HEK293 (cell line): ENCODE results near the gene ANTXR2.

ENCODE experiments used
- ATF2 ChIP-seq: fragments of 450-650 bp; formaldehyde crosslinking; IDR thresholded peaks from 2 replicates; pipeline ENCODE4 v1.5.1; 2016; ENCODE audit warnings: missing biosample characterization, missing genetic modification characterization, low read depth
- EGR2 ChIP-seq: fragments of 450-650 bp; formaldehyde crosslinking; IDR thresholded peaks from 2 replicates; pipeline ENCODE4 v1.5.1; 2016; ENCODE audit warnings: low read depth, missing biosample characterization, missing genetic modification characterization
- FEZF1 ChIP-seq: fragments of 450-650 bp; formaldehyde crosslinking; IDR thresholded peaks from 2 replicates; pipeline ENCODE4 v1.5.1; 2016; ENCODE audit warnings: missing biosample characterization, missing genetic modification characterization
- GLI2 ChIP-seq: fragments of 450-650 bp; formaldehyde crosslinking; IDR thresholded peaks from 2 replicates; pipeline ENCODE4; 2017; ENCODE audit warnings: missing biosample characterization, missing genetic modification characterization, low read depth, borderline replicate concordance
- GLIS1 ChIP-seq: fragments of 450-650 bp; formaldehyde crosslinking; IDR thresholded peaks from 2 replicates; pipeline ENCODE4 v1.5.1; 2016; ENCODE audit warnings: missing biosample characterization, missing genetic modification characterization
- KLF9 ChIP-seq: fragments of 450-650 bp; formaldehyde crosslinking; IDR thresholded peaks from 2 replicates; pipeline ENCODE4 v1.5.1; 2016; ENCODE audit warnings: missing biosample characterization, missing genetic modification characterization, low read depth
- RBAK ChIP-seq: fragments of 450-650 bp; formaldehyde crosslinking; IDR thresholded peaks from 2 replicates; pipeline ENCODE4 v1.5.1; 2016; ENCODE audit warnings: missing biosample characterization, missing genetic modification characterization
- SP3 ChIP-seq: fragments of 450-650 bp; formaldehyde crosslinking; IDR thresholded peaks from 2 replicates; pipeline ENCODE4 v1.5.1; 2016; ENCODE audit warnings: missing biosample characterization, missing genetic modification characterization
- WT1 ChIP-seq: fragments of 450-650 bp; formaldehyde crosslinking; IDR thresholded peaks from 2 replicates; pipeline ENCODE4 v1.5.1; 2016; ENCODE audit warnings: missing biosample characterization, missing genetic modification characterization
- ZBTB17 ChIP-seq: fragments of 450-650 bp; formaldehyde crosslinking; IDR thresholded peaks from 2 replicates; pipeline ENCODE4 v1.5.1; 2016; ENCODE audit warnings: missing biosample characterization, missing genetic modification characterization
- ZFP3 ChIP-seq: fragments of 450-650 bp; formaldehyde crosslinking; IDR thresholded peaks from 2 replicates; pipeline ENCODE4 v1.5.1; 2016; ENCODE audit warnings: low read depth, missing biosample characterization, missing genetic modification characterization
- ZNF155 ChIP-seq: fragments of 450-650 bp; formaldehyde crosslinking; IDR thresholded peaks from 2 replicates; pipeline ENCODE4 v1.5.1; 2016; ENCODE audit warnings: missing biosample characterization, missing genetic modification characterization
- ZNF157 ChIP-seq: fragments of 450-650 bp; formaldehyde crosslinking; IDR thresholded peaks from 2 replicates; pipeline ENCODE4 v1.5.1; 2016; ENCODE audit warnings: missing biosample characterization, missing genetic modification characterization
- ZNF211 ChIP-seq: fragments of 450-650 bp; formaldehyde crosslinking; IDR thresholded peaks from 2 replicates; pipeline ENCODE4 v1.5.1; 2016; ENCODE audit warnings: low read depth, missing biosample characterization, missing genetic modification characterization
- ZNF23 ChIP-seq: fragments of 450-650 bp; formaldehyde crosslinking; IDR thresholded peaks from 2 replicates; pipeline ENCODE4 v1.5.1; 2016; ENCODE audit warnings: missing biosample characterization, missing genetic modification characterization, borderline replicate concordance
- ZNF239 ChIP-seq: fragments of 450-650 bp; formaldehyde crosslinking; IDR thresholded peaks from 2 replicates; pipeline ENCODE4 v1.5.1; 2016; ENCODE audit warnings: missing biosample characterization, missing genetic modification characterization
- ZNF248 ChIP-seq: fragments of 450-650 bp; formaldehyde crosslinking; IDR thresholded peaks from 2 replicates; pipeline ENCODE4 v1.5.1; 2017; ENCODE audit warnings: missing biosample characterization, missing genetic modification characterization
- ZNF292 ChIP-seq: fragments of 450-650 bp; formaldehyde crosslinking; IDR thresholded peaks from 2 replicates; pipeline ENCODE4 v1.5.1; 2016; ENCODE audit warnings: low read depth, missing biosample characterization, missing genetic modification characterization, borderline replicate concordance
- ZNF311 ChIP-seq: fragments of 450-650 bp; formaldehyde crosslinking; IDR thresholded peaks from 2 replicates; pipeline ENCODE4 v1.5.1; 2017; ENCODE audit warnings: missing biosample characterization, missing genetic modification characterization, borderline replicate concordance
- ZNF324 ChIP-seq: fragments of 450-650 bp; formaldehyde crosslinking; IDR thresholded peaks from 2 replicates; pipeline ENCODE4 v1.5.1; 2016; ENCODE audit warnings: missing biosample characterization, missing genetic modification characterization
- ZNF416 ChIP-seq: fragments of 450-650 bp; formaldehyde crosslinking; IDR thresholded peaks from 2 replicates; pipeline ENCODE4 v1.5.1; 2016; ENCODE audit warnings: missing biosample characterization, missing genetic modification characterization
- ZNF48 ChIP-seq: fragments of 450-650 bp; formaldehyde crosslinking; IDR thresholded peaks from 2 replicates; pipeline ENCODE4 v1.5.1; 2016; ENCODE audit warnings: missing biosample characterization, missing genetic modification characterization
- ZNF544 ChIP-seq: fragments of 450-650 bp; formaldehyde crosslinking; IDR thresholded peaks from 2 replicates; pipeline ENCODE4 v1.5.0; 2017; ENCODE audit warnings: missing biosample characterization, missing genetic modification characterization
- ZNF629 ChIP-seq: fragments of 450-650 bp; formaldehyde crosslinking; IDR thresholded peaks from 2 replicates; pipeline ENCODE4 v1.5.1; 2017; ENCODE audit warnings: missing biosample characterization, missing genetic modification characterization
- ZNF639 ChIP-seq: fragments of 450-650 bp; formaldehyde crosslinking; IDR thresholded peaks from 2 replicates; pipeline ENCODE4 v1.5.1; 2016; ENCODE audit warnings: missing biosample characterization, missing genetic modification characterization
- ZNF670 ChIP-seq: fragments of 450-650 bp; formaldehyde crosslinking; IDR thresholded peaks from 2 replicates; pipeline ENCODE4 v1.5.1; 2016; ENCODE audit warnings: missing biosample characterization, missing genetic modification characterization, low read depth
- ZNF830 ChIP-seq: fragments of 450-650 bp; IDR thresholded peaks from 2 replicates; pipeline ENCODE4 v1.5.0; 2018; ENCODE audit warnings: missing biosample characterization, missing genetic modification characterization, low read depth, mild to moderate bottlenecking, moderate library complexity
- ZNF837 ChIP-seq: fragments of 450-650 bp; formaldehyde crosslinking; IDR thresholded peaks from 2 replicates; pipeline ENCODE4 v1.5.1; 2016; ENCODE audit warnings: missing biosample characterization, missing genetic modification characterization
- ZSCAN4 ChIP-seq: fragments of 450-650 bp; formaldehyde crosslinking; IDR thresholded peaks from 2 replicates; pipeline ENCODE4 v1.5.1; 2017; ENCODE audit warnings: missing biosample characterization, missing genetic modification characterization
- TF ChIP-seq, protein P1 (sequence below): fragments of 450-650 bp; formaldehyde crosslinking; IDR thresholded peaks from 2 replicates; pipeline ENCODE4 v1.5.1; 2016; ENCODE audit warnings: missing biosample characterization, missing genetic modification characterization, borderline replicate concordance
- TF ChIP-seq, protein P2 (sequence below): fragments of 450-650 bp; IDR thresholded peaks from 2 replicates; pipeline ENCODE4 v1.5.1; 2018; ENCODE audit warnings: missing biosample characterization, mild to moderate bottlenecking, missing genetic modification characterization
- TF ChIP-seq, protein P3 (sequence below): fragments of 450-650 bp; formaldehyde crosslinking; IDR thresholded peaks from 2 replicates; pipeline ENCODE4 v1.5.1; 2016; ENCODE audit warnings: missing biosample characterization, missing genetic modification characterization

The ANTXR2 gene

DNA sequence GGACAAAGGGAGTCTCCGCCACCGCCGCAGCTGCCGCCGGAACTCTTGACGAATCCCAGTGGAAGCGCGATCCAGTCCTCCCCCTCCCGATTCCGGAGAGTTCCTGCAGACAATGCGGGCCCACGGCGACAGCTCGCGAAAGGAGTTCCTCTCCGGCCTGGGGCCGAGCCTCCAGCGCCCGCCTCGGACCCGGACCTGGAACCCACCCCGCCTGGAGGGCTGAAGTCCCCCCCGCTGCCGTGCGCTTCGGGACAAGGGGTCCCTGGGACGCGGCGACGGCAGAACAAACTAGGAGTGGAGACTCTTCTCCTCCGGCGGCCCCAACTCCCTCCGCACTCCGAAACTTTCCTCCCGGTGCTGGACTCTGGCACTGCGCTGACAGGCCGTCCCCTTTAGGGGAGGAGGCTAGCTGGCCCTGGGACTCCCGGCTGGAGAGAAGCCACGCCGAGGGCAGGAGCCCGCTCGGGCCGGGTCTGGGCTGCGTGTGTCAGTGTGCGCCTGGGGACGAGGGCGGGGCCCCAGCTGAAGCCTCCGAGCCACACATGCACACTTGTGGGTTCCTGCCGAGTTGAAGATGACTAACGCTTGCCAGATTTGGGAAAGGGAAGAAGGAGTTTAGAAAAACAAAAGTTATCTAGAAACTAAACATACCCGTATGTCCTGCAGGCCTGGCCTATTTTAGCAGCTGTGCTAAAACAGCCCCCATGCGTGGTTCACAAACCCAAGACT, at the start of gene ANTXR2 (continued):
- no peak for TF ChIP-seq ZNF544 (tag by site-specific recombination)
- no peak for TF ChIP-seq ZNF48 (tag by site-specific recombination)
- TF ChIP-seq ZSCAN4 = no peak
- TF ChIP-seq WT1 (tag by site-specific recombination) = peak; percentile 60
- no peak for TF ChIP-seq ZNF416
- peak; percentile 46 for TF ChIP-seq SP3 (tag by site-specific recombination)
- TF ChIP-seq ZNF23 (tag by site-specific recombination) = no peak
- no peak for TF ChIP-seq EGR2 (tag by site-specific recombination)
- no peak for TF ChIP-seq ZNF830 (tag by site-specific recombination)
- TF ChIP-seq ZFP3 (tag by site-specific recombination) = no peak
- no peak for TF ChIP-seq ZNF239 (tag by site-specific recombination)
- TF ChIP-seq ZNF157 (tag by site-specific recombination) = no peak
- no peak for TF ChIP-seq ZNF629 (tag by site-specific recombination)
- TF ChIP-seq RBAK (tag by site-specific recombination) = no peak
- no peak for TF ChIP-seq ZNF324
- TF ChIP-seq ZNF211 (tag by site-specific recombination) = no peak
- TF ChIP-seq, protein P1, sequence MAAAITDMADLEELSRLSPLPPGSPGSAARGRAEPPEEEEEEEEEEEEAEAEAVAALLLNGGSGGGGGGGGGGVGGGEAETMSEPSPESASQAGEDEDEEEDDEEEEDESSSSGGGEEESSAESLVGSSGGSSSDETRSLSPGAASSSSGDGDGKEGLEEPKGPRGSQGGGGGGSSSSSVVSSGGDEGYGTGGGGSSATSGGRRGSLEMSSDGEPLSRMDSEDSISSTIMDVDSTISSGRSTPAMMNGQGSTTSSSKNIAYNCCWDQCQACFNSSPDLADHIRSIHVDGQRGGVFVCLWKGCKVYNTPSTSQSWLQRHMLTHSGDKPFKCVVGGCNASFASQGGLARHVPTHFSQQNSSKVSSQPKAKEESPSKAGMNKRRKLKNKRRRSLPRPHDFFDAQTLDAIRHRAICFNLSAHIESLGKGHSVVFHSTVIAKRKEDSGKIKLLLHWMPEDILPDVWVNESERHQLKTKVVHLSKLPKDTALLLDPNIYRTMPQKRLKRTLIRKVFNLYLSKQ (tag by site-specific recombination) = no peak
- TF ChIP-seq KLF9 (tag by site-specific recombination) = peak; percentile 78
- no peak for TF ChIP-seq ZNF639
- TF ChIP-seq ZNF155 = no peak
- no peak for TF ChIP-seq ZNF311 (tag by site-specific recombination)
- no peak for TF ChIP-seq ZNF670
- TF ChIP-seq ZNF292 = no peak
- TF ChIP-seq ZNF837 (tag by site-specific recombination) = no peak
- TF ChIP-seq ATF2 (tag by site-specific recombination) = no peak
- TF ChIP-seq GLIS1 (tag by site-specific recombination) = peak; percentile 53; the same call in 1 of the 2 replicates
- peak; percentile 68 for TF ChIP-seq ZBTB17
- no peak for TF ChIP-seq ZNF248 (tag by site-specific recombination)
- TF ChIP-seq, protein P2, sequence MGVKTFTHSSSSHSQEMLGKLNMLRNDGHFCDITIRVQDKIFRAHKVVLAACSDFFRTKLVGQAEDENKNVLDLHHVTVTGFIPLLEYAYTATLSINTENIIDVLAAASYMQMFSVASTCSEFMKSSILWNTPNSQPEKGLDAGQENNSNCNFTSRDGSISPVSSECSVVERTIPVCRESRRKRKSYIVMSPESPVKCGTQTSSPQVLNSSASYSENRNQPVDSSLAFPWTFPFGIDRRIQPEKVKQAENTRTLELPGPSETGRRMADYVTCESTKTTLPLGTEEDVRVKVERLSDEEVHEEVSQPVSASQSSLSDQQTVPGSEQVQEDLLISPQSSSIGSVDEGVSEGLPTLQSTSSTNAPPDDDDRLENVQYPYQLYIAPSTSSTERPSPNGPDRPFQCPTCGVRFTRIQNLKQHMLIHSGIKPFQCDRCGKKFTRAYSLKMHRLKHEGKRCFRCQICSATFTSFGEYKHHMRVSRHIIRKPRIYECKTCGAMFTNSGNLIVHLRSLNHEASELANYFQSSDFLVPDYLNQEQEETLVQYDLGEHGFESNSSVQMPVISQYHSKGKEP = no peak
- TF ChIP-seq, protein P3, sequence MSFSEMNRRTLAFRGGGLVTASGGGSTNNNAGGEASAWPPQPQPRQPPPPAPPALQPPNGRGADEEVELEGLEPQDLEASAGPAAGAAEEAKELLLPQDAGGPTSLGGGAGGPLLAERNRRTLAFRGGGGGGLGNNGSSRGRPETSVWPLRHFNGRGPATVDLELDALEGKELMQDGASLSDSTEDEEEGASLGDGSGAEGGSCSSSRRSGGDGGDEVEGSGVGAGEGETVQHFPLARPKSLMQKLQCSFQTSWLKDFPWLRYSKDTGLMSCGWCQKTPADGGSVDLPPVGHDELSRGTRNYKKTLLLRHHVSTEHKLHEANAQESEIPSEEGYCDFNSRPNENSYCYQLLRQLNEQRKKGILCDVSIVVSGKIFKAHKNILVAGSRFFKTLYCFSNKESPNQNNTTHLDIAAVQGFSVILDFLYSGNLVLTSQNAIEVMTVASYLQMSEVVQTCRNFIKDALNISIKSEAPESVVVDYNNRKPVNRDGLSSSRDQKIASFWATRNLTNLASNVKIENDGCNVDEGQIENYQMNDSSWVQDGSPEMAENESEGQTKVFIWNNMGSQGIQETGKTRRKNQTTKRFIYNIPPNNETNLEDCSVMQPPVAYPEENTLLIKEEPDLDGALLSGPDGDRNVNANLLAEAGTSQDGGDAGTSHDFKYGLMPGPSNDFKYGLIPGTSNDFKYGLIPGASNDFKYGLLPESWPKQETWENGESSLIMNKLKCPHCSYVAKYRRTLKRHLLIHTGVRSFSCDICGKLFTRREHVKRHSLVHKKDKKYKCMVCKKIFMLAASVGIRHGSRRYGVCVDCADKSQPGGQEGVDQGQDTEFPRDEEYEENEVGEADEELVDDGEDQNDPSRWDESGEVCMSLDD (tag by site-specific recombination) = no peak
- no peak for TF ChIP-seq FEZF1 (tag by site-specific recombination)
- no peak for TF ChIP-seq GLI2 (tag by site-specific recombination)
